Sigmoid colon (tissue), 7 donors: ENCODE measurements around the gene OR10K1. TPM values are rescaled to one million over a fixed set of nuclear protein-coding genes. Genes with fewer than 3 reads are reported as not detected.

ENCODE experiments used
- DNase-seq: peaks from one replicate; pipeline ENCODE4 v3.0.0-alpha.2; 2019
- H3K27ac ChIP-seq, 4 donors: fragments of 200-600 bp; sonication (generic); one replicate each; pipeline ENCODE4 v1.5.1; 2016 to 2019; ENCODE audit warnings: mild to moderate bottlenecking in 1 of 4
- H3K27me3 ChIP-seq, 3 donors: fragments of 200-600 bp; sonication (generic); one replicate each; pipeline ENCODE4 v1.5.1; 2019; ENCODE audit warnings: mild to moderate bottlenecking in 1 of 3
- H3K36me3 ChIP-seq, 4 donors: fragments of 200-600 bp; sonication (generic); one replicate each; pipeline ENCODE4 v1.5.1; 2016 to 2019
- H3K4me1 ChIP-seq, 4 donors: fragments of 200-600 bp; sonication (generic); one replicate each; pipeline ENCODE4 v1.5.1; 2017 to 2019
- H3K4me3 ChIP-seq, 4 donors: fragments of 200-600 bp; sonication (generic); one replicate each; pipeline ENCODE4 v1.5.1; 2017 to 2019; ENCODE audit warnings: mild to moderate bottlenecking in 2 of 4, moderate library complexity in 1 of 4
- H3K9me3 ChIP-seq, 4 donors: fragments of 200-600 bp in 3 of 4; sonication (generic) in 3 of 4; one replicate each; pipeline versions ENCODE4 v1.5.1 to v1.6.1; 2013 to 2019
- EP300 ChIP-seq, 4 donors: sonication (generic); formaldehyde crosslinking; IDR thresholded peaks; one replicate each; pipeline ENCODE4 v1.6.1; 2017; ENCODE audit warnings: antibody characterized with exemption in 4 of 4
- POLR2A ChIP-seq, 2 donors: fragments of 450-650 bp; IDR thresholded peaks; one replicate each; pipeline ENCODE4 v1.6.1; 2016; ENCODE audit warnings: antibody characterized with exemption in 2 of 2, mild to moderate bottlenecking in 2 of 2, moderate library complexity in 2 of 2
- POLR2AphosphoS5 ChIP-seq, 4 donors: sonication (generic); formaldehyde crosslinking; IDR thresholded peaks; one replicate each; pipeline ENCODE4 v1.6.1; 2017; ENCODE audit warnings: antibody characterized with exemption in 4 of 4
- WGBS, 2 donors: extraction: QIAGEN DNeasy Blood & Tissue Kit; methylation state at CpG; one replicate each; pipeline ENCODE4 v1.1.7; 2013; 5-methylcytosine and 5-hydroxymethylcytosine counted together
- intact Hi-C: fragments of 100-400 bp; cut with DNase I; formaldehyde crosslinking; loops from one replicate; pipeline ENCODE4 v1.15.1; 2023
- polyA plus RNA-seq, 3 donors: library from polyadenylated mRNA; stranded (reverse); fragments of 200-250 nt; gene quantifications; one replicate each; pipeline ENCODE4 v1.2.3, GENCODE V29; 2013
- total RNA-seq, 4 donors: library from RNA; depleted of rRNA; stranded (reverse); fragments of >200 nt; gene quantifications; one replicate each; pipeline ENCODE4 v1.1.0, GENCODE V29; 2016
- TF ChIP-seq, protein P1 (sequence below), 4 experiments: fragments of 450-650 bp in 3 of 4; fragments of 200-600 bp in 1 of 4; IDR thresholded peaks; one replicate each; pipeline ENCODE4 v1.5.1; 2016 to 2019; ENCODE audit warnings: antibody characterized with exemption in 4 of 4, mild to moderate bottlenecking in 3 of 4, moderate library complexity in 2 of 4
- donor health status: healthy with polysubstance abuse.
- donor health status: Bipolar disorder and iron deficiency.
- donor health status: healthy.

OR10K1 gene, protein sequence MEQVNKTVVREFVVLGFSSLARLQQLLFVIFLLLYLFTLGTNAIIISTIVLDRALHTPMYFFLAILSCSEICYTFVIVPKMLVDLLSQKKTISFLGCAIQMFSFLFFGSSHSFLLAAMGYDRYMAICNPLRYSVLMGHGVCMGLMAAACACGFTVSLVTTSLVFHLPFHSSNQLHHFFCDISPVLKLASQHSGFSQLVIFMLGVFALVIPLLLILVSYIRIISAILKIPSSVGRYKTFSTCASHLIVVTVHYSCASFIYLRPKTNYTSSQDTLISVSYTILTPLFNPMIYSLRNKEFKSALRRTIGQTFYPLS
- total RNA-seq (not detected), polyA plus RNA-seq (not detected)

- Histone ChIP-seq H3K27ac (no peak within 1 kb of the TSS), H3K4me3 (no peak within 1 kb of the TSS), H3K9me3 (no peaks in the 10 kb centered on the region), H3K36me3 (no peaks in the 10 kb centered on the region), H3K4me1 (no peaks in the 10 kb centered on the region), H3K27me3 (no peaks in the 10 kb centered on the region)
- no peak for DNase-seq
- TF ChIP-seq POLR2AphosphoS5 (IDR thresholded peaks at IDR 0.05) (no peak), POLR2A (IDR thresholded peaks at IDR 0.05) (no peak), EP300 (IDR thresholded peaks at IDR 0.05) (no peak)
- TF ChIP-seq, protein P1, sequence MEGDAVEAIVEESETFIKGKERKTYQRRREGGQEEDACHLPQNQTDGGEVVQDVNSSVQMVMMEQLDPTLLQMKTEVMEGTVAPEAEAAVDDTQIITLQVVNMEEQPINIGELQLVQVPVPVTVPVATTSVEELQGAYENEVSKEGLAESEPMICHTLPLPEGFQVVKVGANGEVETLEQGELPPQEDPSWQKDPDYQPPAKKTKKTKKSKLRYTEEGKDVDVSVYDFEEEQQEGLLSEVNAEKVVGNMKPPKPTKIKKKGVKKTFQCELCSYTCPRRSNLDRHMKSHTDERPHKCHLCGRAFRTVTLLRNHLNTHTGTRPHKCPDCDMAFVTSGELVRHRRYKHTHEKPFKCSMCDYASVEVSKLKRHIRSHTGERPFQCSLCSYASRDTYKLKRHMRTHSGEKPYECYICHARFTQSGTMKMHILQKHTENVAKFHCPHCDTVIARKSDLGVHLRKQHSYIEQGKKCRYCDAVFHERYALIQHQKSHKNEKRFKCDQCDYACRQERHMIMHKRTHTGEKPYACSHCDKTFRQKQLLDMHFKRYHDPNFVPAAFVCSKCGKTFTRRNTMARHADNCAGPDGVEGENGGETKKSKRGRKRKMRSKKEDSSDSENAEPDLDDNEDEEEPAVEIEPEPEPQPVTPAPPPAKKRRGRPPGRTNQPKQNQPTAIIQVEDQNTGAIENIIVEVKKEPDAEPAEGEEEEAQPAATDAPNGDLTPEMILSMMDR (IDR thresholded peaks at IDR 0.05): no peak
- 56 to 73% methylated on average over 2 of the region's 2 CpGs for WGBS, 2 donors
- intact Hi-C loops: no loop called here
Measured at GRCh38 chr1:158461534-158461933, at the start of gene OR10K1. Gene OR10K1, plus strand, starts transcription at chr1:158461834. Its CDS starts 3,728 bp downstream, at chr1:158465562.

DNA sequence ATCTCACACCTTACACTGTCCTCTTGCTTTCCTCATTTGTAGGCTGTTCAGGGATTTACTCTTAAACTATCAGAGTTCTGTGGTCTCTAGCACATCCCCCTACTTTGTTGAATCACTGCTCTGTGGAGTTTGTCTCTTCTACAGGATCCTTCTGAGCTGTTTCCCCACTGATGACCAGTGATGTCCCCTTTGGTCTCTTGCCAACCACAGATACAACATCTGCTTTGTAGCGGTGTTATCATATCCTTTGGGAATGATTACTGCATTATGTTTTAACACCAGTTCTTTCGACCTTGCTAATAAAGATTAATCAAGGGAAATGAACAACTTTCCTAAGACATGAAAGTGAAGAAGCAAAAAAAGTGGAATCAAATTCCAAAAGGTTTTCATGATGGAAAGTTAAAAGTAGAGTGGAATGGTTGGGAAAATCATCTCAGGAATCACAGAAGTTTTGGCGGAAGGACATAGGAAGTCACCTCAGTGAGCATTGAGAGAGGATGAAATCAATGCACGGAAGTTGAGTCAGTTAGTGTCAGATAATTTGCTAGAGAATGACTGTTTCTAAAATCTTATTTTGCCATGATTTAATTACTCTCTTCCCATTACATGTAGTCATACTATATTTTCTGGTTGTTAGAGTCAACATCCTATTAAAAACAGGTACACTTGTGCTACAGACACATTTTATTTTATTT is 46.8 kb upstream of the OR10K1 start:
- Histone ChIP-seq H3K27me3 (no peaks in the 10 kb centered on the region), H3K36me3 (no peaks in the 10 kb centered on the region), H3K27ac (no peak overlapping the region), H3K4me3 (no peak overlapping the region), H3K9me3 (no peaks in the 10 kb centered on the region), H3K4me1 (peaks cover 0 to 3% (median 0%) of the 10 kb centered on the region in 4 donors)
- intact Hi-C loops: no loop called here
- TF ChIP-seq, protein P1 (IDR thresholded peaks at IDR 0.05): no peak
- TF ChIP-seq EP300 (IDR thresholded peaks at IDR 0.05) (no peak), POLR2AphosphoS5 (IDR thresholded peaks at IDR 0.05) (no peak), POLR2A (IDR thresholded peaks at IDR 0.05) (no peak)
- DNase-seq: no peak
- WGBS, 2 donors: 87 to 92% methylated on average over 4 of the region's 4 CpGs

DNA sequence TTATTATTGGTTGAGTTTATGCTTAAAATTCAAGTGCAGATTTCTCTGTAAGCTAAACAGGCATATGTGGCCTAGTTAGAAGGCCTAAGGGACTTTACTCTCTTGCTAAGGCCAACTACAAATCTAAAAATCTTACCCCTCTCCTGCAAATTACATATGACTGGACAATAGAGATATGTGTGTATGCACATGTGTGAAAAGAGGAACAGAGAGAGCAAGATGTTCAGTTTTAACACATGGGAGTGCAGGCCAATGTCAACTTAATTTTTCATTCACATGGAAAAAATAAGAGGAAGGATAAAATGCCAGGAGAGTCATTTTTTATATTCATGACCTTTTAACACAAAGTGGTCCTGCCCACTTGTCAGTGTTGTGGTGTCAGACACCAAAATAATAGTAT is 44.0 kb upstream of the OR10K1 start:
- intact Hi-C loops: no loop called here
- Histone ChIP-seq H3K27me3 (no peaks in the 10 kb centered on the region), H3K27ac (no peak overlapping the region), H3K4me3 (no peak overlapping the region), H3K9me3 (no peaks in the 10 kb centered on the region), H3K4me1 (no peaks in the 10 kb centered on the region), H3K36me3 (no peaks in the 10 kb centered on the region)
- TF ChIP-seq POLR2A (IDR thresholded peaks at IDR 0.05) (no peak), EP300 (IDR thresholded peaks at IDR 0.05) (no peak), POLR2AphosphoS5 (IDR thresholded peaks at IDR 0.05) (no peak)
- TF ChIP-seq, protein P1 (IDR thresholded peaks at IDR 0.05): no peak
- DNase-seq: no peak

GRCh38 chr1:158422212-158422611 is 39.4 kb upstream of the OR10K1 start:
- no peak overlapping the region for H3K4me3 ChIP-seq
- H3K27ac ChIP-seq: no peak overlapping the region
- no peaks in the 10 kb centered on the region for H3K4me1 ChIP-seq
- H3K9me3 ChIP-seq: no peaks in the 10 kb centered on the region
- no peaks in the 10 kb centered on the region for H3K27me3 ChIP-seq
- TF ChIP-seq, protein P1 (IDR thresholded peaks at IDR 0.05): no peak
- TF ChIP-seq POLR2AphosphoS5 (IDR thresholded peaks at IDR 0.05) (no peak), POLR2A (IDR thresholded peaks at IDR 0.05) (no peak), EP300 (IDR thresholded peaks at IDR 0.05) (no peak)
- DNase-seq: no peak
- intact Hi-C loops: no loop called here
- no peaks in the 10 kb centered on the region for H3K36me3 ChIP-seq
